SK-N-SH treated with all-trans-retinoic acid at 6 μM for 48 hours (cell line): ENCODE measurements around the gene MEIG1.
"Not testable (repeated sequence)": the region's sequence is repeated elsewhere in the genome, so short reads cannot be mapped to it uniquely, and the experiment has no call there.

Experiments used
- CREB5 ChIP-seq: fragments of 250-450 bp; sonication (Bioruptor Pico); IDR thresholded peaks from 2 replicates; pipeline ENCODE4 v1.5.1; 2020; ENCODE audit warnings: low read depth, mild to moderate bottlenecking, moderate library complexity
- OSR1 ChIP-seq: fragments of 250-450 bp; sonication (Bioruptor Pico); IDR thresholded peaks from 2 replicates; pipeline ENCODE4 v1.8.0; 2022; ENCODE audit warnings: moderate library complexity, mild to moderate bottlenecking, inconsistent platforms
- SNAI2 ChIP-seq: fragments of 250-450 bp; sonication (Bioruptor Pico); IDR thresholded peaks from 2 replicates; pipeline ENCODE4 v1.5.0; 2020; ENCODE audit warnings: mild to moderate bottlenecking, moderate library complexity
- TOX ChIP-seq: fragments of 250-450 bp; sonication (Bioruptor Pico); IDR thresholded peaks from 2 replicates; pipeline ENCODE4 v1.8.0; 2021; ENCODE audit warnings: mild to moderate bottlenecking, moderate library complexity, borderline replicate concordance
- ZC3H10 ChIP-seq: fragments of 250-450 bp; sonication (Bioruptor Pico); IDR thresholded peaks from 2 replicates; pipeline ENCODE4 v1.5.1; 2021; ENCODE audit warnings: mild to moderate bottlenecking, moderate library complexity
- ZFP30 ChIP-seq: fragments of 450-650 bp; formaldehyde crosslinking; IDR thresholded peaks from 2 replicates; pipeline ENCODE4 v1.5.0; 2022; ENCODE audit warnings: mild to moderate bottlenecking, moderate library complexity
- ZNF565 ChIP-seq: fragments of 450-650 bp; formaldehyde crosslinking; conservative IDR thresholded peaks from 2 replicates; pipeline ENCODE4 v1.5.0; 2020; ENCODE audit warnings: low read depth, mild to moderate bottlenecking, moderate library complexity
- ZNF70 ChIP-seq: fragments of 450-650 bp; formaldehyde crosslinking; IDR thresholded peaks from 2 replicates; pipeline ENCODE4 v1.5.0; 2020; ENCODE audit warnings: mild to moderate bottlenecking, moderate library complexity
- TF ChIP-seq, protein P1 (sequence below): fragments of 250-450 bp; sonication (Bioruptor Pico); IDR thresholded peaks from 2 replicates; pipeline ENCODE4 v1.8.0; 2020; ENCODE audit warnings: mild to moderate bottlenecking, moderate library complexity, borderline replicate concordance
- TF ChIP-seq, protein P2 (sequence below): fragments of 250-450 bp; sonication (Bioruptor Pico); IDR thresholded peaks from 2 replicates; pipeline ENCODE4 v1.5.1; 2021; ENCODE audit warnings: mild to moderate bottlenecking, moderate library complexity

- TF ChIP-seq CREB5 (CRISPR knock-in tag); ZC3H10 (CRISPR knock-in tag); OSR1 (CRISPR knock-in tag); SNAI2 (CRISPR knock-in tag); ZFP30; ZNF70 (CRISPR knock-in tag); ZNF565 (CRISPR knock-in tag); TOX (CRISPR knock-in tag): not testable (repeated sequence)
- TF ChIP-seq, protein P1, sequence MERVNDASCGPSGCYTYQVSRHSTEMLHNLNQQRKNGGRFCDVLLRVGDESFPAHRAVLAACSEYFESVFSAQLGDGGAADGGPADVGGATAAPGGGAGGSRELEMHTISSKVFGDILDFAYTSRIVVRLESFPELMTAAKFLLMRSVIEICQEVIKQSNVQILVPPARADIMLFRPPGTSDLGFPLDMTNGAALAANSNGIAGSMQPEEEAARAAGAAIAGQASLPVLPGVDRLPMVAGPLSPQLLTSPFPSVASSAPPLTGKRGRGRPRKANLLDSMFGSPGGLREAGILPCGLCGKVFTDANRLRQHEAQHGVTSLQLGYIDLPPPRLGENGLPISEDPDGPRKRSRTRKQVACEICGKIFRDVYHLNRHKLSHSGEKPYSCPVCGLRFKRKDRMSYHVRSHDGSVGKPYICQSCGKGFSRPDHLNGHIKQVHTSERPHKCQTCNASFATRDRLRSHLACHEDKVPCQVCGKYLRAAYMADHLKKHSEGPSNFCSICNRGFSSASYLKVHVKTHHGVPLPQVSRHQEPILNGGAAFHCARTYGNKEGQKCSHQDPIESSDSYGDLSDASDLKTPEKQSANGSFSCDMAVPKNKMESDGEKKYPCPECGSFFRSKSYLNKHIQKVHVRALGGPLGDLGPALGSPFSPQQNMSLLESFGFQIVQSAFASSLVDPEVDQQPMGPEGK (CRISPR knock-in tag), result not testable (repeated sequence)
- TF ChIP-seq, protein P2, sequence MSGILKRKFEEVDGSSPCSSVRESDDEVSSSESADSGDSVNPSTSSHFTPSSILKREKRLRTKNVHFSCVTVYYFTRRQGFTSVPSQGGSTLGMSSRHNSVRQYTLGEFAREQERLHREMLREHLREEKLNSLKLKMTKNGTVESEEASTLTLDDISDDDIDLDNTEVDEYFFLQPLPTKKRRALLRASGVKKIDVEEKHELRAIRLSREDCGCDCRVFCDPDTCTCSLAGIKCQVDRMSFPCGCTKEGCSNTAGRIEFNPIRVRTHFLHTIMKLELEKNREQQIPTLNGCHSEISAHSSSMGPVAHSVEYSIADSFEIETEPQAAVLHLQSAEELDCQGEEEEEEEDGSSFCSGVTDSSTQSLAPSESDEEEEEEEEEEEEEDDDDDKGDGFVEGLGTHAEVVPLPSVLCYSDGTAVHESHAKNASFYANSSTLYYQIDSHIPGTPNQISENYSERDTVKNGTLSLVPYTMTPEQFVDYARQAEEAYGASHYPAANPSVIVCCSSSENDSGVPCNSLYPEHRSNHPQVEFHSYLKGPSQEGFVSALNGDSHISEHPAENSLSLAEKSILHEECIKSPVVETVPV, result not testable (repeated sequence)
These were observed 16.2 kb upstream of the MEIG1 start for GRCh38 chr10:14942950-14943338.
